ENCODE data around the gene KCNMB1.

- peak; percentile 79 for TF ChIP-seq CTCF (conservative IDR thresholded peaks at IDR 0.05; ENCODE audit: low read depth, low read length)
- no peak for TF ChIP-seq EZH2phosphoT487 (IDR thresholded peaks at IDR 0.05; ENCODE audit: borderline replicate concordance, low read length)
Measured at GRCh38 chr5:170434966-170435605, 45.9 kb upstream of the KCNMB1 start.

Data from PC-3 (cell line).